Naive thymus-derived CD8-positive, alpha-beta T cell (primary cell): ENCODE data around the gene PWP2. TPM values are rescaled to one million over a fixed set of nuclear protein-coding genes. Genes with fewer than 3 reads are reported as not detected.

Source experiments
- ATAC-seq, 2 donors: fragments of 150-1000 bp; cut with Tn5 transposase in 1 of 2; sonication (Bioruptor Pico), chemical (Tn5 transposase) in 1 of 2; 1 replicate in 1 of 2; 2 replicates in 1 of 2; pipeline ENCODE4 v1.10.0; 2021; ENCODE audit warnings: mild to moderate bottlenecking in 2 of 2, moderate library complexity in 2 of 2
- POLR2A ChIA-PET: fragments of 350-600 bp; sonication (Branson Sonifier 250); formaldehyde crosslinking; loops from one replicate; lab custom pipeline; 2021; ENCODE audit warnings: antibody characterized with exemption; lab: Charles Lee
- DNase-seq, 10 donors: peaks; one replicate each; pipeline versions ENCODE4 v3.0.0 to v3.0.0-alpha.2; 2020 to 2022
- H3K27ac Mint-ChIP-seq, 10 donors: one replicate each; pipeline ENCODE4 v1.8.0; 2020 to 2022; ENCODE audit warnings: mild to moderate bottlenecking in 10 of 10, mixed read lengths in 10 of 10, moderate library complexity in 4 of 10, inconsistent platforms in 1 of 10
- H3K27me3 Mint-ChIP-seq, 5 donors: one replicate each; pipeline ENCODE4 v1.8.0; 2021 to 2022; ENCODE audit warnings: mixed read lengths in 5 of 5
- H3K36me3 Mint-ChIP-seq, 3 donors: one replicate each; pipeline ENCODE4 v1.8.0; 2020 to 2022; ENCODE audit warnings: mixed read lengths in 3 of 3, mild to moderate bottlenecking in 2 of 3, inconsistent platforms in 1 of 3
- H3K4me1 Mint-ChIP-seq, 4 donors: one replicate each; pipeline ENCODE4 v1.8.0; 2021 to 2022; ENCODE audit warnings: mixed read lengths in 4 of 4
- H3K4me3 Mint-ChIP-seq, 10 donors: one replicate each; pipeline ENCODE4 v1.8.0; 2020 to 2022; ENCODE audit warnings: mild to moderate bottlenecking in 10 of 10, mixed read lengths in 10 of 10, moderate library complexity in 6 of 10, inconsistent platforms in 1 of 10
- H3K9me3 Mint-ChIP-seq, 9 donors: one replicate each; pipeline ENCODE4 v1.8.0; 2020 to 2022; ENCODE audit warnings: mixed read lengths in 9 of 9, mild to moderate bottlenecking in 3 of 9, inconsistent platforms in 1 of 9, moderate library complexity in 1 of 9
- polyA plus RNA-seq, 3 donors: library from polyadenylated mRNA; unstranded; fragments of 300-500 nt; fragmentation: Illumina TruSeq; gene quantifications; one replicate each; pipeline ENCODE4 v1.2.3, GENCODE V29; 2021
- total RNA-seq, 8 experiments: library from RNA in 2 of 8; stranded (reverse) in 2 of 8; gene quantifications; one replicate each; pipeline ENCODE4 v1.2.3 and lab custom pipeline; 2021 to 2026

PWP2 gene
- total and polyA plus RNA-seq, 5 experiments from 2014 or later = 6.2 to 12.6 (median 9.0) TPM

GRCh38 chr21:44070391-44070790 is 36.8 kb upstream of the PWP2 start:
- POLR2A ChIA-PET = no interaction called here
- Mint-ChIP-seq H3K27me3 (no peaks in the 10 kb centered on the region), H3K4me3 (no peak overlapping the region), H3K9me3 (no peaks in the 10 kb centered on the region), H3K4me1 (peaks cover 26 to 43% (median 37%) of the 10 kb centered on the region in 4 donors), H3K36me3 (peaks cover 0 to 81% (median 17%) of the 10 kb centered on the region in 3 donors), H3K27ac (peak overlapping the region in 1 of 10 donors; percentile 21)
- no peak for DNase-seq
- no peak for ATAC-seq

GRCh38 chr21:44071359-44072104 is 35.7 kb upstream of the PWP2 start:
- Mint-ChIP-seq H3K4me1 (peaks cover 18 to 34% (median 26%) of the 10 kb centered on the region in 4 donors), H3K27me3 (no peaks in the 10 kb centered on the region), H3K27ac (peak overlapping the region in 4 of 10 donors; percentile 52 to 84 (median 66)), H3K4me3 (no peak overlapping the region), H3K36me3 (peaks cover 4 to 78% (median 11%) of the 10 kb centered on the region in 3 donors), H3K9me3 (no peaks in the 10 kb centered on the region)
- no peak for DNase-seq
- ATAC-seq = no peak
- POLR2A ChIA-PET = no interaction called here

- Mint-ChIP-seq H3K4me3 (no peak overlapping the region), H3K4me1 (peaks cover 15 to 31% (median 22%) of the 10 kb centered on the region in 4 donors), H3K27me3 (no peaks in the 10 kb centered on the region), H3K9me3 (no peaks in the 10 kb centered on the region), H3K36me3 (peaks cover 4 to 78% (median 9%) of the 10 kb centered on the region in 3 donors), H3K27ac (peak overlapping the region in 2 of 10 donors; percentile 62 to 85)
- DNase-seq (no peak), ATAC-seq (no peak)
- POLR2A ChIA-PET = no interaction called here
These were observed 35.1 kb upstream of the PWP2 start for GRCh38 chr21:44072111-44072510.

GRCh38 chr21:44074315-44074958 is 32.8 kb upstream of the PWP2 start:
- no peaks in the 10 kb centered on the region for H3K27me3 Mint-ChIP-seq
- H3K4me1 Mint-ChIP-seq = peaks cover 17 to 41% (median 29%) of the 10 kb centered on the region in 4 donors
- H3K36me3 Mint-ChIP-seq = peaks cover 4 to 81% (median 17%) of the 10 kb centered on the region in 3 donors
- peak overlapping the region in 6 of 10 donors; percentile 24 to 55 (median 48) for H3K4me3 Mint-ChIP-seq
- peak; percentile 92 to 93 for ATAC-seq
- H3K9me3 Mint-ChIP-seq = no peaks in the 10 kb centered on the region
- H3K27ac Mint-ChIP-seq = peak overlapping the region; percentile 34 to 94 (median 84)
- peak in 8 of 10 donors; percentile 15 to 72 (median 55) for DNase-seq
- POLR2A ChIA-PET = interaction anchor here (0.7 to 3.7 kb wide), 4 partner anchors 10 to 15 kb away, joined by 3 to 19 read pairs (median 7); no protein-coding TSS in a partner anchor

GRCh38 chr21:44076316-44076715 is 30.9 kb upstream of the PWP2 start:
- Mint-ChIP-seq H3K27ac (peak overlapping the region in 8 of 10 donors; percentile 18 to 71 (median 42)), H3K4me1 (peaks cover 22 to 52% (median 38%) of the 10 kb centered on the region in 4 donors), H3K36me3 (peaks cover 8 to 86% (median 19%) of the 10 kb centered on the region in 3 donors), H3K27me3 (no peaks in the 10 kb centered on the region), H3K4me3 (no peak overlapping the region), H3K9me3 (no peaks in the 10 kb centered on the region)
- DNase-seq = no peak
- POLR2A ChIA-PET = interaction anchor here (1.0 kb wide), 1 partner anchor 10 kb away, joined by 3 read pairs; no protein-coding TSS in a partner anchor
- ATAC-seq = no peak

GRCh38 chr21:44078411-44078981 is 28.7 kb upstream of the PWP2 start:
- ATAC-seq = no peak
- H3K4me1 Mint-ChIP-seq = peaks cover 29 to 68% (median 58%) of the 10 kb centered on the region in 4 donors
- H3K4me3 Mint-ChIP-seq = peak overlapping the region in 9 of 10 donors; percentile 14 to 70 (median 60)
- POLR2A ChIA-PET = interaction anchor here (1.1 to 2.1 kb wide), 3 partner anchors 9 to 794 kb away, joined by 3 to 10 read pairs (median 3); no protein-coding TSS in a partner anchor
- peaks cover 8 to 80% (median 32%) of the 10 kb centered on the region in 3 donors for H3K36me3 Mint-ChIP-seq
- no peaks in the 10 kb centered on the region for H3K27me3 Mint-ChIP-seq
- peak overlapping the region; percentile 56 to 99 (median 80) for H3K27ac Mint-ChIP-seq
- H3K9me3 Mint-ChIP-seq = no peaks in the 10 kb centered on the region
- no peak for DNase-seq

GRCh38 chr21:44079446-44079845 is 27.8 kb upstream of the PWP2 start:
- peaks cover 8 to 75% (median 32%) of the 10 kb centered on the region in 3 donors for H3K36me3 Mint-ChIP-seq
- DNase-seq (no peak), ATAC-seq (no peak)
- H3K27me3 Mint-ChIP-seq = no peaks in the 10 kb centered on the region
- no peaks in the 10 kb centered on the region for H3K9me3 Mint-ChIP-seq
- H3K4me1 Mint-ChIP-seq = peaks cover 29 to 70% (median 62%) of the 10 kb centered on the region in 4 donors
- peak overlapping the region in 2 of 10 donors; percentile 5 to 8 for H3K4me3 Mint-ChIP-seq
- POLR2A ChIA-PET = interaction anchor here (1.1 kb wide), 1 partner anchor 794 kb away, joined by 3 read pairs; no protein-coding TSS in a partner anchor
- peak overlapping the region in 9 of 10 donors; percentile 15 to 99 (median 67) for H3K27ac Mint-ChIP-seq

GRCh38 chr21:44079846-44080245 is 27.4 kb upstream of the PWP2 start:
- Mint-ChIP-seq H3K27ac (peak overlapping the region in 9 of 10 donors; percentile 51 to 99 (median 88)), H3K27me3 (no peaks in the 10 kb centered on the region), H3K36me3 (peaks cover 8 to 72% (median 32%) of the 10 kb centered on the region in 3 donors), H3K9me3 (no peaks in the 10 kb centered on the region), H3K4me3 (peak overlapping the region in 4 of 10 donors; percentile 24 to 57 (median 50)), H3K4me1 (peaks cover 30 to 71% (median 63%) of the 10 kb centered on the region in 4 donors)
- ATAC-seq (no peak), DNase-seq (no peak)
- POLR2A ChIA-PET = interaction anchor here (0.6 kb wide), 1 partner anchor 142 kb away, joined by 5 read pairs; no protein-coding TSS in a partner anchor

- Mint-ChIP-seq H3K27me3 (no peaks in the 10 kb centered on the region), H3K4me1 (peaks cover 38 to 95% (median 89%) of the 10 kb centered on the region in 4 donors), H3K36me3 (peaks cover 4 to 59% (median 30%) of the 10 kb centered on the region in 3 donors), H3K27ac (peak overlapping the region; percentile 90 to 99 (median 97)), H3K4me3 (peak overlapping the region; percentile 67 to 88 (median 78)), H3K9me3 (no peaks in the 10 kb centered on the region)
- peak in 1 of 10 donors; percentile 24 for DNase-seq
- peak in 1 of 2 donors; percentile 22 for ATAC-seq
- POLR2A ChIA-PET = interaction anchor here (1.0 to 4.8 kb wide), 9 partner anchors 9 to 790 kb away, joined by 3 to 27 read pairs (median 8); partner anchors contain the start of gene TRAPPC10
These were observed 24.4 kb upstream of the PWP2 start for GRCh38 chr21:44082648-44083440.

GRCh38 chr21:44083631-44084291 is 23.4 kb upstream of the PWP2 start:
- peaks cover 39 to 96% (median 89%) of the 10 kb centered on the region in 4 donors for H3K4me1 Mint-ChIP-seq
- peaks cover 4 to 57% (median 29%) of the 10 kb centered on the region in 3 donors for H3K36me3 Mint-ChIP-seq

More at GRCh38 chr21:44083631-44084291, 23.4 kb upstream of the PWP2 start:
- no peaks in the 10 kb centered on the region for H3K27me3 Mint-ChIP-seq
- ATAC-seq (peak; percentile 84 to 92), DNase-seq (peak; percentile 46 to 91 (median 82))
- no peaks in the 10 kb centered on the region for H3K9me3 Mint-ChIP-seq
- POLR2A ChIA-PET = interaction anchor here (0.7 to 4.8 kb wide), 10 partner anchors 8 to 789 kb away, joined by 3 to 27 read pairs (median 6); partner anchors contain the start of gene TRAPPC10
- H3K4me3 Mint-ChIP-seq = peak overlapping the region; percentile 67 to 88 (median 78)
- H3K27ac Mint-ChIP-seq = peak overlapping the region; percentile 90 to 99 (median 97)
